Vagina (tissue), 2 donors: ENCODE measurements around the gene TMEM178B.

Experiments
- POLR2A ChIP-seq, 2 donors: fragments of 450-650 bp; IDR thresholded peaks; one replicate each; pipeline ENCODE4 v1.6.1; 2017; ENCODE audit warnings: antibody characterized with exemption in 2 of 2, mild to moderate bottlenecking in 2 of 2, moderate library complexity in 2 of 2
- POLR2AphosphoS5 ChIP-seq, 2 donors: sonication (generic); formaldehyde crosslinking; IDR thresholded peaks; one replicate each; pipeline ENCODE4 v1.9.0; 2017; ENCODE audit warnings: antibody characterized with exemption in 2 of 2, mild to moderate bottlenecking in 2 of 2, low read depth in 1 of 2; ENCODE audit not compliant: insufficient read depth in 1 of 2
- TF ChIP-seq, protein P1 (sequence below), 3 experiments: fragments of 450-650 bp in 2 of 3; fragments of 200-600 bp in 1 of 3; sonication (generic) in 1 of 3; IDR thresholded peaks; one replicate each; pipeline ENCODE4 v1.5.1; 2017 to 2019; ENCODE audit warnings: antibody characterized with exemption in 3 of 3, mild to moderate bottlenecking in 2 of 3, moderate library complexity in 2 of 3

DNA sequence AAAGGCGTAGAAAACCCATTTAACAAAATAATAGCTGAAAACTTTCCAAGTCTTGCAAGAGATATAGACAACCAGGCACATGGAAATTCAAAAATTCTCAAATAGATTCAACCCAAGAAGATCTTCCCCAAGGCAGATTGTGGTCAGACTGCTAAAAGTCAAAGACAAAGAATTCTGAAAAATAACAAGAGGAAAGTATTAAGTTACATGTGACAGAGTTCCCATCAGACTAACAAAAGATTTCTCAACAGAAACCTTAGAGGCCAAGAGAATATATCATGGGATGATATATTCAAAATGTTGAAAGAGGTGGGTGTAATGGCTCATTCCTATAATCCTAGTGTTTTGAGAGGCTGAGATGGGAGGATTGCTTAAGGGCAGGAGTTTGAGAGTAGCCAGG, 59.8 kb downstream of the TMEM178B start:
- TF ChIP-seq, protein P1, sequence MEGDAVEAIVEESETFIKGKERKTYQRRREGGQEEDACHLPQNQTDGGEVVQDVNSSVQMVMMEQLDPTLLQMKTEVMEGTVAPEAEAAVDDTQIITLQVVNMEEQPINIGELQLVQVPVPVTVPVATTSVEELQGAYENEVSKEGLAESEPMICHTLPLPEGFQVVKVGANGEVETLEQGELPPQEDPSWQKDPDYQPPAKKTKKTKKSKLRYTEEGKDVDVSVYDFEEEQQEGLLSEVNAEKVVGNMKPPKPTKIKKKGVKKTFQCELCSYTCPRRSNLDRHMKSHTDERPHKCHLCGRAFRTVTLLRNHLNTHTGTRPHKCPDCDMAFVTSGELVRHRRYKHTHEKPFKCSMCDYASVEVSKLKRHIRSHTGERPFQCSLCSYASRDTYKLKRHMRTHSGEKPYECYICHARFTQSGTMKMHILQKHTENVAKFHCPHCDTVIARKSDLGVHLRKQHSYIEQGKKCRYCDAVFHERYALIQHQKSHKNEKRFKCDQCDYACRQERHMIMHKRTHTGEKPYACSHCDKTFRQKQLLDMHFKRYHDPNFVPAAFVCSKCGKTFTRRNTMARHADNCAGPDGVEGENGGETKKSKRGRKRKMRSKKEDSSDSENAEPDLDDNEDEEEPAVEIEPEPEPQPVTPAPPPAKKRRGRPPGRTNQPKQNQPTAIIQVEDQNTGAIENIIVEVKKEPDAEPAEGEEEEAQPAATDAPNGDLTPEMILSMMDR (IDR thresholded peaks at IDR 0.05), result no peak
- TF ChIP-seq POLR2AphosphoS5 (IDR thresholded peaks at IDR 0.05; ENCODE audit: insufficient read depth in 1 of 2, low read depth in 1 of 2) (no peak), POLR2A (IDR thresholded peaks at IDR 0.05) (no peak)
